IMR-90 (cell line): ENCODE data around the gene EMD. TPM values are rescaled to one million over a fixed set of nuclear protein-coding genes. Genes with fewer than 3 reads are reported as not detected.

Experiments used
- ATAC-seq: fragments of 200-7000 bp; cut with Tn5 transposase; 2 replicates; pipeline ENCODE4 v1.9.1; 2020; ENCODE audit warnings: low read depth, mild to moderate bottlenecking, moderate library complexity
- BruUV-seq: library from RNA; stranded (reverse); fragments of 400-500 nt; replicated peaks from 2 replicates; lab custom pipeline; 2021; lab: Mats Ljungman, UMichigan
- CTCF ChIA-PET: fragments of 300-600 bp; formaldehyde crosslinking; extraction: SDS; loops from one replicate; lab custom pipeline; 2021; ENCODE audit warnings: antibody characterized with exemption; lab: Yijun Ruan, JAX
- POLR2A ChIA-PET: fragments of 300-600 bp; sonication (Branson Sonifier 250); formaldehyde crosslinking; loops from one replicate; lab custom pipeline; 2022; ENCODE audit warnings: antibody characterized with exemption; ENCODE audit not compliant: unreplicated experiment; lab: Charles Lee
- DNase-seq: peaks from one replicate; pipeline ENCODE4 v3.0.0; 2013
- H2AFZ ChIP-seq: replicated peaks from 2 replicates; pipeline ENCODE3; 2013; ENCODE audit warnings: low read length, mild to moderate bottlenecking; ENCODE audit not compliant: poor library complexity
- H2AK5ac ChIP-seq: 2 replicates; pipeline ENCODE4 v1.6.1; 2013; ENCODE audit warnings: low read depth, low read length, inconsistent platforms
- H2AK9ac ChIP-seq: replicated peaks from 2 replicates; pipeline ENCODE3; 2013; ENCODE audit warnings: mild to moderate bottlenecking, low read depth, low read length, moderate library complexity; ENCODE audit not compliant: poor library complexity
- H2BK120ac ChIP-seq: 2 replicates; pipeline ENCODE4 v1.6.1; 2013; ENCODE audit warnings: low read depth, low read length, inconsistent platforms
- H2BK15ac ChIP-seq: 3 replicates; pipeline ENCODE4 v1.6.1; 2013; ENCODE audit warnings: low read depth, low read length, inconsistent platforms
- H2BK20ac ChIP-seq: 2 replicates; pipeline ENCODE4 v1.6.1; 2013; ENCODE audit warnings: low read depth, mild to moderate bottlenecking, inconsistent platforms, low read length, moderate library complexity
- H2BK5ac ChIP-seq: 2 replicates; pipeline ENCODE4 v1.6.1; 2013; ENCODE audit warnings: mild to moderate bottlenecking, low read depth, low read length, inconsistent platforms; ENCODE audit not compliant: poor library complexity, severe bottlenecking
- H3K14ac ChIP-seq: replicated peaks from 2 replicates; pipeline ENCODE4 v1.6.1; 2013; ENCODE audit warnings: low read depth, low read length, inconsistent platforms
- H3K18ac ChIP-seq: 2 replicates; pipeline ENCODE4 v1.6.1; 2013; ENCODE audit warnings: low read depth, low read length, control low read depth
- H3K23ac ChIP-seq: 2 replicates; pipeline ENCODE4 v1.6.1; 2013; ENCODE audit warnings: low read depth, low read length, inconsistent platforms
- H3K27ac ChIP-seq: 2 replicates; pipeline ENCODE4 v1.5.1; 2013; ENCODE audit warnings: mild to moderate bottlenecking, control low read depth, low read length; ENCODE audit not compliant: insufficient read depth
- H3K27me3 ChIP-seq: 2 replicates; pipeline ENCODE4 v1.6.1; 2013; ENCODE audit warnings: low read length; ENCODE audit not compliant: control insufficient read depth, insufficient read depth
- H3K36me3 ChIP-seq: 2 replicates; pipeline ENCODE4 v1.6.1; 2013; ENCODE audit warnings: low read length, mixed read lengths; ENCODE audit not compliant: control insufficient read depth, insufficient read depth
- H3K4ac ChIP-seq: 2 replicates; pipeline ENCODE4 v1.6.1; 2013; ENCODE audit warnings: low read depth, low read length, inconsistent platforms
- H3K4me1 ChIP-seq: 2 replicates; pipeline ENCODE4 v1.6.1; 2013; ENCODE audit warnings: low read length, mixed read lengths; ENCODE audit not compliant: control insufficient read depth, insufficient read depth
- H3K4me2 ChIP-seq: 2 replicates; pipeline ENCODE4 v1.6.1; 2013; ENCODE audit warnings: low read depth, mild to moderate bottlenecking, control low read depth, low read length, moderate library complexity
- H3K4me3 ChIP-seq: 2 replicates; pipeline ENCODE4 v1.5.1; 2013; ENCODE audit warnings: low read depth, mild to moderate bottlenecking, control low read depth, low read length, moderate library complexity; ENCODE audit not compliant: insufficient read depth
- H3K56ac ChIP-seq: 2 replicates; pipeline ENCODE4 v1.6.1; 2013; ENCODE audit warnings: low read length, inconsistent platforms; ENCODE audit not compliant: insufficient read depth; ENCODE audit errors: extremely low read depth
- H3K79me1 ChIP-seq, 2 experiments: 2 replicates each; pipeline ENCODE4 v1.6.1; 2013; ENCODE audit warnings: low read length in 2 of 2, inconsistent platforms in 1 of 2, low read depth in 1 of 2
- H3K9ac ChIP-seq: 2 replicates; pipeline ENCODE4 v1.6.1; 2013; ENCODE audit warnings: low read depth, low read length, control low read depth
- H3K9me1 ChIP-seq: 2 replicates; pipeline ENCODE4 v1.6.1; 2013; ENCODE audit warnings: low read length, inconsistent platforms; ENCODE audit not compliant: insufficient read depth
- H3K9me3 ChIP-seq: 2 replicates; pipeline ENCODE4 v1.6.1; 2013; ENCODE audit warnings: low read length; ENCODE audit not compliant: control insufficient read depth, insufficient read depth
- H4K20me1 ChIP-seq: 2 replicates; pipeline ENCODE4 v1.6.1; 2013; ENCODE audit warnings: low read length, inconsistent platforms; ENCODE audit not compliant: insufficient read depth
- H4K5ac ChIP-seq: 2 replicates; pipeline ENCODE4 v1.6.1; 2013; ENCODE audit warnings: mild to moderate bottlenecking, low read depth, low read length, control low read depth
- H4K8ac ChIP-seq, 2 experiments: 2 replicates each; pipeline ENCODE4 v1.6.1; 2013; ENCODE audit warnings: low read depth in 2 of 2, low read length in 2 of 2, control low read depth in 1 of 2, inconsistent platforms in 1 of 2
- H4K91ac ChIP-seq: 2 replicates; pipeline ENCODE4 v1.6.1; 2013; ENCODE audit warnings: low read depth, low read length, inconsistent platforms; ENCODE audit not compliant: insufficient read depth
- BHLHE40 ChIP-seq: fragments of 150-350 bp; IDR thresholded peaks from 2 replicates; pipeline ENCODE4 v1.6.1; 2016; ENCODE audit warnings: mild to moderate bottlenecking, low read depth, low read length
- CEBPB ChIP-seq: IDR thresholded peaks from 2 replicates; pipeline ENCODE4 v1.6.1; 2012; ENCODE audit warnings: low read depth, low read length, improper control_type of control experiment
- ELK1 ChIP-seq: fragments of 150-350 bp; IDR thresholded peaks from 2 replicates; pipeline ENCODE4 v1.6.1; 2016; ENCODE audit warnings: low read depth, mild to moderate bottlenecking, low read length, moderate library complexity, borderline replicate concordance
- FOS ChIP-seq: fragments of 150-350 bp; IDR thresholded peaks from 2 replicates; pipeline ENCODE4 v1.6.1; 2016; ENCODE audit warnings: low read depth, low read length
- MAFK ChIP-seq: IDR thresholded peaks from 2 replicates; pipeline ENCODE4 v1.6.1; 2012; ENCODE audit warnings: low read depth, low read length, improper control_type of control experiment
- MAZ ChIP-seq: IDR thresholded peaks from 2 replicates; pipeline ENCODE4 v1.6.1; 2012; ENCODE audit warnings: low read depth, mild to moderate bottlenecking, low read length, improper control_type of control experiment, moderate library complexity, borderline replicate concordance
- MXI1 ChIP-seq: IDR thresholded peaks from 2 replicates; pipeline ENCODE4 v1.6.1; 2012; ENCODE audit warnings: low read depth, mild to moderate bottlenecking, low read length, moderate library complexity, borderline replicate concordance
- RAD21 ChIP-seq: IDR thresholded peaks from 2 replicates; pipeline ENCODE4 v1.6.1; 2012; ENCODE audit warnings: low read length, improper control_type of control experiment
- RFX5 ChIP-seq: IDR thresholded peaks from 2 replicates; pipeline ENCODE4 v1.8.0; 2012; ENCODE audit warnings: low read depth, mild to moderate bottlenecking, low read length, moderate library complexity
- WGBS, 2 experiments: methylation state at CpG; one replicate each; pipeline versions ENCODE4 v1.1.5 to v1.1.7; 2013; ENCODE audit warnings: missing lambda C conversion rate in 2 of 2; ENCODE audit not compliant: insufficient read length in 1 of 2; ENCODE audit errors: extremely low coverage in 2 of 2; 5-methylcytosine and 5-hydroxymethylcytosine counted together
- dilution Hi-C: fragments of 300-500 bp; cut with HindIII; formaldehyde crosslinking; loops from one replicate; pipeline ENCODE4 v1.14.3; 2018; ENCODE audit warnings: low sequenced_read_pairs; ENCODE audit not compliant: unreplicated experiment
- in situ Hi-C: fragments of 300-500 bp; cut with MboI; formaldehyde crosslinking; loops from 3 replicates; pipeline ENCODE4 v1.14.3; 2019; ENCODE audit warnings: low sequenced_read_pairs, inconsistent platforms, mixed read lengths
- intact Hi-C: fragments of 100-400 bp; cut with micrococcal nuclease; formaldehyde crosslinking; loops from 2 replicates; pipeline ENCODE4 v1.10.0; 2022
- polyA plus RNA-seq, 3 experiments: library from polyadenylated mRNA; depleted of rRNA; stranded (reverse); fragments of >200 nt; gene quantifications; 2 replicates each; pipeline ENCODE4 v1.2.3, GENCODE V29; 2012; ENCODE audit warnings: low replicate concordance in 1 of 3
- total RNA-seq: library from RNA; depleted of rRNA; stranded (reverse); fragments of >200 nt; gene quantifications from 2 replicates; pipeline ENCODE4 v1.2.3, GENCODE V29; 2012
- TF ChIP-seq, protein P1 (sequence below): conservative IDR thresholded peaks from 2 replicates; pipeline ENCODE4 v1.5.1; 2012; ENCODE audit warnings: mild to moderate bottlenecking, low read depth, low read length, improper control_type of control experiment
- TF ChIP-seq, protein P2 (sequence below): fragments of 150-350 bp; IDR thresholded peaks from 2 replicates; pipeline ENCODE4 v1.6.1; 2017; ENCODE audit warnings: mild to moderate bottlenecking, antibody characterized with exemption, low read length, low read depth

Gene EMD
- total and polyA plus RNA-seq, 2 of the 4 experiments (the other 2 are of a cell fraction): 9.9 to 80.6 TPM

DNA sequence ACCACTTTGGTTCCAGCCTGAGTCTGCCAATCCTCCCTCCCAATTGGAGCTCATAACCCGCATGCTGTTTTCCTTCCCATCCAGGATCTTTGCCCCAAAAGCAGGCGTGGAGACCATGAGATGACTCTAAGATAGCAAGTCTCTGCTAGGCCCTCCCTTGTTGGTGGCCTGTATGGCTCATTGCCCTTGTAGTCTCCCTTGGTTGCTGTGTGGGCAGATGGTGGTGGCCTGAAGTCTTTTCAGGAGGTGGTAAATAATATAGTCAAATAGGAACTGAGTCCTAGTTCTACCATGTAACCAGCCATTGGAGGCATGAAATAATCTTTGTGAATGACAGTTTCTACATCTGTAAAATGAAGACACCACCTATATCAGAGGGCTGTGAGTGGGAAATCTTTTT, 50.6 kb downstream of the EMD start:
- no peak overlapping the region; the same call in 1 of the 2 replicates for H3K4me3 ChIP-seq
- no CpG with 5 or more reads among the region's 2 CpGs for WGBS, 2 experiments
- ChIA-PET POLR2A (no interaction called here), CTCF (interaction anchor here (1.2 kb wide), 1 partner anchor 15 kb away, joined by 6 read pairs; no protein-coding TSS in a partner anchor)
- H2BK20ac ChIP-seq: no peak overlapping the region
- no peak overlapping the region for H4K5ac ChIP-seq
- peaks cover 7% of the 10 kb centered on the region for H4K20me1 ChIP-seq
- no peak overlapping the region for H3K27ac ChIP-seq
- H3K18ac ChIP-seq: no peak overlapping the region
- no peak overlapping the region for H2BK15ac ChIP-seq
- peaks cover 2% of the 10 kb centered on the region; the same call in 1 of the 2 replicates for H3K4me1 ChIP-seq
- H3K9ac ChIP-seq: no peak overlapping the region
- H3K14ac ChIP-seq: no peak overlapping the region
- DNase-seq (no peak), ATAC-seq (no peak)
- peaks cover 22% of the 10 kb centered on the region; the same call in 1 of the 2 replicates for H3K36me3 ChIP-seq
- TF ChIP-seq MAZ (no peak), RFX5 (no peak), MAFK (no peak), ELK1 (no peak), RAD21 (no peak), FOS (no peak), BHLHE40 (no peak), CEBPB (no peak), MXI1 (no peak)
- TF ChIP-seq, protein P1, sequence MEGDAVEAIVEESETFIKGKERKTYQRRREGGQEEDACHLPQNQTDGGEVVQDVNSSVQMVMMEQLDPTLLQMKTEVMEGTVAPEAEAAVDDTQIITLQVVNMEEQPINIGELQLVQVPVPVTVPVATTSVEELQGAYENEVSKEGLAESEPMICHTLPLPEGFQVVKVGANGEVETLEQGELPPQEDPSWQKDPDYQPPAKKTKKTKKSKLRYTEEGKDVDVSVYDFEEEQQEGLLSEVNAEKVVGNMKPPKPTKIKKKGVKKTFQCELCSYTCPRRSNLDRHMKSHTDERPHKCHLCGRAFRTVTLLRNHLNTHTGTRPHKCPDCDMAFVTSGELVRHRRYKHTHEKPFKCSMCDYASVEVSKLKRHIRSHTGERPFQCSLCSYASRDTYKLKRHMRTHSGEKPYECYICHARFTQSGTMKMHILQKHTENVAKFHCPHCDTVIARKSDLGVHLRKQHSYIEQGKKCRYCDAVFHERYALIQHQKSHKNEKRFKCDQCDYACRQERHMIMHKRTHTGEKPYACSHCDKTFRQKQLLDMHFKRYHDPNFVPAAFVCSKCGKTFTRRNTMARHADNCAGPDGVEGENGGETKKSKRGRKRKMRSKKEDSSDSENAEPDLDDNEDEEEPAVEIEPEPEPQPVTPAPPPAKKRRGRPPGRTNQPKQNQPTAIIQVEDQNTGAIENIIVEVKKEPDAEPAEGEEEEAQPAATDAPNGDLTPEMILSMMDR: no peak
- TF ChIP-seq, protein P2, sequence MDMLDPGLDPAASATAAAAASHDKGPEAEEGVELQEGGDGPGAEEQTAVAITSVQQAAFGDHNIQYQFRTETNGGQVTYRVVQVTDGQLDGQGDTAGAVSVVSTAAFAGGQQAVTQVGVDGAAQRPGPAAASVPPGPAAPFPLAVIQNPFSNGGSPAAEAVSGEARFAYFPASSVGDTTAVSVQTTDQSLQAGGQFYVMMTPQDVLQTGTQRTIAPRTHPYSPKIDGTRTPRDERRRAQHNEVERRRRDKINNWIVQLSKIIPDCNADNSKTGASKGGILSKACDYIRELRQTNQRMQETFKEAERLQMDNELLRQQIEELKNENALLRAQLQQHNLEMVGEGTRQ: no peak
- BruUV-seq: no TSS peak
- no peaks in the 10 kb centered on the region for H3K27me3 ChIP-seq
- no peak overlapping the region for H3K23ac ChIP-seq
- no peak overlapping the region for H4K8ac ChIP-seq
- peaks cover 7 to 22% of the 10 kb centered on the region in 2 experiments for H3K79me1 ChIP-seq
- H3K9me3 ChIP-seq: no peaks in the 10 kb centered on the region
- H3K56ac ChIP-seq: no peak overlapping the region
- peak overlapping the region; percentile 91 for H3K4me2 ChIP-seq
- no peak overlapping the region for H4K91ac ChIP-seq
- intact Hi-C loops (no loop called here), dilution Hi-C loops (no loop called here), in situ Hi-C loops (no loop called here)
- H2BK5ac ChIP-seq: no peak overlapping the region
- peaks cover 3% of the 10 kb centered on the region; the same call in 1 of the 2 replicates for H3K9me1 ChIP-seq
- H3K4ac ChIP-seq: no peak overlapping the region
- H2AK9ac ChIP-seq: peak overlapping the region; percentile 74
- H2BK120ac ChIP-seq: no peak overlapping the region
- H2AFZ ChIP-seq: no peak overlapping the region
- no peak overlapping the region for H2AK5ac ChIP-seq
